K562 (cell line): Measurements from ENCODE around the gene CROCC2. TPM values are rescaled to one million over a fixed set of nuclear protein-coding genes. Genes with fewer than 3 reads are reported as not detected.

Experiments
- ATAC-seq: fragments of 200-7000 bp; cut with Tn5 transposase; 3 replicates; pipeline ENCODE4 v1.9.1; 2020; ENCODE audit warnings: moderate library complexity
- BruUV-seq: library from RNA; stranded (reverse); fragments of 400-500 nt; replicated peaks from 2 replicates; lab custom pipeline; 2021; lab: Mats Ljungman, UMichigan
- CTCF ChIA-PET: fragments of 300-600 bp; formaldehyde crosslinking; extraction: SDS; loops from one replicate; lab custom pipeline; 2021; ENCODE audit warnings: low intra/inter-chr PET ratio; lab: Yijun Ruan, JAX
- POLR2A ChIA-PET: fragments of 300-600, 350-650 bp; sonication (Branson Sonifier 250); formaldehyde crosslinking; extraction: SDS; loops from one replicate; lab custom pipeline; 2021; ENCODE audit warnings: antibody characterized with exemption, inconsistent platforms; lab: Yijun Ruan, JAX
- DNase-seq, 4 experiments: peaks; one replicate each; pipeline versions ENCODE4 v3.0.0 to v3.0.0-alpha.2; 2011 to 2018; ENCODE audit warnings: low spot score in 3 of 4, mixed read lengths in 3 of 4; ENCODE audit errors: extremely low read depth in 1 of 4
- FAIRE-seq: peaks from 2 replicates; lab custom pipeline; 2011; peaks lifted over from hg19 to GRCh38; lab: Jason Lieb, UNC
- H2AFZ ChIP-seq: 2 replicates; pipeline ENCODE4 v1.6.0; 2011; ENCODE audit warnings: low read depth, low read length, control low read depth, inconsistent platforms
- H3K27ac ChIP-seq: fragments of 200-600 bp; 3 replicates; pipeline ENCODE4 v1.8.0; 2011; ENCODE audit warnings: low read depth, mild to moderate bottlenecking, control low read depth, inconsistent platforms, low read length, moderate library complexity, mixed read lengths; ENCODE audit errors: extremely low read depth
- H3K27me3 ChIP-seq, 2 experiments: fragments of 300-600 bp in 1 of 2; 2 replicates in 1 of 2; 3 replicates in 1 of 2; pipeline versions ENCODE4 v1.6.0 to v1.8.0; 2011; ENCODE audit warnings: inconsistent platforms in 2 of 2, low read length in 2 of 2, mild to moderate bottlenecking in 1 of 2, mixed read lengths in 1 of 2, moderate library complexity in 1 of 2; ENCODE audit not compliant: control insufficient read depth in 2 of 2, insufficient read depth in 2 of 2
- H3K36me3 ChIP-seq: fragments of 300-600 bp; 3 replicates; pipeline ENCODE4 v1.8.0; 2011; ENCODE audit warnings: mild to moderate bottlenecking, low read length, inconsistent platforms; ENCODE audit not compliant: control insufficient read depth, insufficient read depth
- H3K4me1 ChIP-seq, 2 experiments: fragments of 200-600 bp in 1 of 2; replicated peaks in 1 of 2; 2 replicates in 1 of 2; 3 replicates in 1 of 2; pipeline versions ENCODE4 v1.5.1 to v1.8.0; 2011; ENCODE audit warnings: inconsistent platforms in 2 of 2, low read length in 2 of 2, mild to moderate bottlenecking in 1 of 2, mixed read lengths in 1 of 2, moderate library complexity in 1 of 2; ENCODE audit not compliant: control insufficient read depth in 2 of 2, insufficient read depth in 2 of 2
- H3K4me2 ChIP-seq: 2 replicates; pipeline ENCODE4 v1.6.1; 2011; ENCODE audit warnings: low read length, control low read depth, inconsistent platforms, mixed read lengths; ENCODE audit not compliant: insufficient read depth
- H3K4me3 ChIP-seq: fragments of 200-600 bp; sonication (generic), shearing (Covaris generic); 2 replicates; pipeline ENCODE4 v1.5.1; 2016; ENCODE audit warnings: control low read depth, inconsistent platforms
- H3K79me2 ChIP-seq: fragments of 200-600 bp; 3 replicates; pipeline ENCODE4 v1.8.0; 2011; ENCODE audit warnings: low read length, inconsistent platforms; ENCODE audit not compliant: control insufficient read depth, insufficient read depth
- H3K9ac ChIP-seq, 2 experiments: 2 replicates each; pipeline versions ENCODE4 v1.6.0 to v1.6.1; 2011; ENCODE audit warnings: low read depth in 2 of 2, low read length in 2 of 2, control low read depth in 1 of 2, inconsistent platforms in 1 of 2, mild to moderate bottlenecking in 1 of 2, mixed read lengths in 1 of 2; ENCODE audit not compliant: insufficient read depth in 1 of 2
- H3K9me1 ChIP-seq: one replicate; pipeline ENCODE4 v1.6.0; 2011; ENCODE audit warnings: inconsistent platforms, mild to moderate bottlenecking, low read length, moderate library complexity; ENCODE audit not compliant: control insufficient read depth, insufficient read depth
- H3K9me3 ChIP-seq: replicated peaks from 2 replicates; pipeline ENCODE4 v1.5.1; 2011; ENCODE audit warnings: low read depth, low read length, inconsistent platforms; ENCODE audit not compliant: control insufficient read depth, insufficient read depth
- H4K20me1 ChIP-seq: replicated peaks from 2 replicates; pipeline ENCODE4 v1.6.1; 2011; ENCODE audit warnings: low read length, inconsistent platforms, mixed read lengths; ENCODE audit not compliant: control insufficient read depth, insufficient read depth
- CREB5 ChIP-seq: fragments of 250-450 bp; sonication (Bioruptor Pico); IDR thresholded peaks from 2 replicates; pipeline ENCODE4 v1.5.0; 2020; ENCODE audit warnings: mild to moderate bottlenecking
- ERF ChIP-seq: fragments of 450-650 bp; formaldehyde crosslinking; IDR thresholded peaks from 2 replicates; pipeline ENCODE4 v1.4.0; 2020; ENCODE audit warnings: mild to moderate bottlenecking, mixed read lengths
- NCOA2 ChIP-seq, 2 experiments: fragments of 450-650 bp; IDR thresholded peaks; 2 replicates each; pipeline ENCODE4 v1.6.1; 2018; ENCODE audit warnings: mild to moderate bottlenecking in 2 of 2, moderate library complexity in 1 of 2; ENCODE audit not compliant: partially characterized antibody in 2 of 2
- NRF1 ChIP-seq, 2 experiments: fragments of 450-650 bp; IDR thresholded peaks in 1 of 2; conservative IDR thresholded peaks in 1 of 2; 2 replicates each; pipeline ENCODE4 v1.6.1; 2014; ENCODE audit warnings: mild to moderate bottlenecking in 2 of 2
- RBM15 ChIP-seq: fragments of 200-400 bp; formaldehyde crosslinking; IDR thresholded peaks from 2 replicates; pipeline ENCODE4 v1.6.1; 2018; ENCODE audit warnings: mild to moderate bottlenecking, low read length, moderate library complexity; ENCODE audit not compliant: insufficient read depth
- YY1 ChIP-seq, 3 experiments: IDR thresholded peaks; 2 replicates each; pipeline ENCODE4 v1.6.1; 2011; ENCODE audit warnings: low read length in 2 of 3, mild to moderate bottlenecking in 2 of 3, moderate library complexity in 2 of 3, borderline replicate concordance in 1 of 3, control low read depth in 1 of 3, low read depth in 1 of 3; ENCODE audit not compliant: insufficient read depth in 3 of 3, insufficient replicate concordance in 2 of 3, control insufficient read depth in 1 of 3, insufficient read length in 1 of 3; ENCODE audit errors: extremely low read depth in 1 of 3
- ZNF134 ChIP-seq: fragments of 250-450 bp; sonication (Bioruptor Pico); conservative IDR thresholded peaks from 2 replicates; pipeline ENCODE4 v1.4.0; 2020
- ZNF592 ChIP-seq: fragments of 450-650 bp; IDR thresholded peaks from 2 replicates; pipeline ENCODE4 v1.6.1; 2017; ENCODE audit warnings: antibody characterized with exemption, mild to moderate bottlenecking
- WGBS: fragments of 100-300 bp; shearing (Covaris generic); methylation state at CpG from one replicate; pipeline ENCODE4 v1.1.6; 2016; ENCODE audit warnings: low coverage, mixed read lengths; ENCODE audit not compliant: insufficient coverage; ENCODE audit errors: missing lambda C conversion rate; 5-methylcytosine and 5-hydroxymethylcytosine counted together
- in situ Hi-C: fragments of 300-500 bp; cut with MboI; formaldehyde crosslinking; loops from 4 replicates; pipeline ENCODE4 v1.15.0; 2018; ENCODE audit warnings: inconsistent platforms, mixed read lengths
- intact Hi-C: fragments of 100-400 bp; cut with micrococcal nuclease; formaldehyde crosslinking; loops from 2 replicates; pipeline ENCODE4 v1.14.2; 2022
- polyA plus RNA-seq, 8 experiments: library from polyadenylated mRNA; depleted of rRNA in 4 of 8; stranded (reverse) in 5 of 8; unstranded in 3 of 8; fragments of >200 nt; fragmentation: Nextera tagmentation in 2 of 8; fragmentation: Illumina TruSeq in 1 of 8; extraction: Ambion mirVana in 2 of 8; extraction: Trizol in 1 of 8; gene quantifications; 2 replicates each; pipeline versions ENCODE4 v1.2.1 to v1.2.3, GENCODE V29; 2011 to 2014; ENCODE audit warnings: inconsistent platforms in 1 of 8, missing spikeins in 1 of 8
- total RNA-seq, 7 experiments: library from RNA; depleted of rRNA in 6 of 7; stranded (reverse); fragments of >200 nt in 6 of 7; fragmentation: Illumina TruSeq in 2 of 7; extraction: Trizol in 2 of 7; gene quantifications; 2 replicates each; pipeline versions ENCODE4 v1.2.1 to v1.2.3, GENCODE V29; 2011 to 2021; ENCODE audit warnings: low replicate concordance in 1 of 7

CROCC2 gene
- total and polyA plus RNA-seq, 9 of the 15 experiments (the other 6 are each of a cell fraction or from before 2014, with no cell fraction given): not detected

- Histone ChIP-seq H3K79me2 (no peaks in the 10 kb centered on the region), H3K27me3 (peaks cover 0 to 50% of the 10 kb centered on the region in 2 experiments; a peak in 2 of 5 replicates), H3K27ac (no peak overlapping the region), H3K4me3 (no peak overlapping the region), H3K9me1 (no peaks in the 10 kb centered on the region), H4K20me1 (no peaks in the 10 kb centered on the region), H3K4me2 (no peak overlapping the region), H3K4me1 (peaks cover 0 to 4% of the 10 kb centered on the region in 2 experiments; a peak in 1 of 5 replicates), H2AFZ (no peak overlapping the region), H3K9ac (no peak overlapping the region), H3K9me3 (no peaks in the 10 kb centered on the region), H3K36me3 (no peaks in the 10 kb centered on the region)
- in situ Hi-C loops (no loop called here), intact Hi-C loops (no loop called here)
- 0% methylated on average over 14 of the region's 14 CpGs for WGBS
- ATAC-seq: no peak
- ChIA-PET CTCF (no interaction called here), POLR2A (interaction anchor here (0.8 kb wide), 1 partner anchor 51 kb away, joined by 4 read pairs; no protein-coding TSS in a partner anchor)
- BruUV-seq: no TSS peak
- DNase-seq: no peak
- no peak for FAIRE-seq
- no peak for TF ChIP-seq NCOA2 (IDR thresholded peaks at IDR 0.05; ENCODE audit: partially characterized antibody in 2 of 2)
- TF ChIP-seq ZNF134 (CRISPR knock-in tag): no peak
- TF ChIP-seq YY1 (IDR thresholded peaks at IDR 0.05; ENCODE audit: borderline replicate concordance in 1 of 3, control insufficient read depth in 1 of 3, extremely low read depth in 1 of 3, insufficient read depth in 3 of 3, insufficient read length in 1 of 3, insufficient replicate concordance in 2 of 3, low read depth in 1 of 3, low read length in 2 of 3): no peak
- TF ChIP-seq RBM15: no peak
- no peak for TF ChIP-seq NRF1 (conservative IDR thresholded peaks at IDR 0.05 in 1 of 2, IDR thresholded peaks at IDR 0.05 in 1 of 2)
- no peak for TF ChIP-seq ERF (CRISPR knock-in tag)
- TF ChIP-seq CREB5 (CRISPR knock-in tag): no peak
- TF ChIP-seq ZNF592: no peak
Measured at GRCh38 chr2:240959941-240960308, 53.8 kb downstream of the CROCC2 start.
